Mesothelial cell of epicardium (in vitro differentiated cells): ENCODE measurements around the gene EML4. TPM values are rescaled to one million over a fixed set of nuclear protein-coding genes. Genes with fewer than 3 reads are reported as not detected.

Experiments used
- DNase-seq, 2 experiments: peaks; one replicate each; pipeline ENCODE4 v3.0.0; 2021; ENCODE audit warnings: low spot score in 2 of 2; ENCODE audit not compliant: unreplicated experiment in 2 of 2
- H3K27ac Mint-ChIP-seq: 2 replicates; pipeline ENCODE4 v1.8.0; 2021; ENCODE audit warnings: mixed read lengths
- H3K27me3 Mint-ChIP-seq: 2 replicates; pipeline ENCODE4 v1.8.0; 2021; ENCODE audit warnings: low read depth, mixed read lengths
- H3K36me3 Mint-ChIP-seq: 2 replicates; pipeline ENCODE4 v1.8.0; 2021; ENCODE audit warnings: mixed read lengths
- H3K4me1 Mint-ChIP-seq: 2 replicates; pipeline ENCODE4 v1.8.0; 2021; ENCODE audit warnings: mixed read lengths
- H3K4me3 Mint-ChIP-seq: 2 replicates; pipeline ENCODE4 v1.8.0; 2021; ENCODE audit warnings: mild to moderate bottlenecking, moderate library complexity, mixed read lengths
- H3K9me3 Mint-ChIP-seq: 2 replicates; pipeline ENCODE4 v1.8.0; 2021; ENCODE audit warnings: mixed read lengths
- total RNA-seq: library from RNA; stranded (reverse); gene quantifications from 3 replicates; pipeline ENCODE4 v1.2.1, GENCODE V29; 2021
- TF ChIP-seq, protein P1 (sequence below): fragments of 200-600 bp; sonication (generic); IDR thresholded peaks from one replicate; pipeline ENCODE4 v1.5.0; 2021; ENCODE audit warnings: antibody characterized with exemption; ENCODE audit not compliant: unreplicated experiment

EML4 gene
- total RNA-seq, 1 donor from 2014 or later = 95.6 TPM

DNA sequence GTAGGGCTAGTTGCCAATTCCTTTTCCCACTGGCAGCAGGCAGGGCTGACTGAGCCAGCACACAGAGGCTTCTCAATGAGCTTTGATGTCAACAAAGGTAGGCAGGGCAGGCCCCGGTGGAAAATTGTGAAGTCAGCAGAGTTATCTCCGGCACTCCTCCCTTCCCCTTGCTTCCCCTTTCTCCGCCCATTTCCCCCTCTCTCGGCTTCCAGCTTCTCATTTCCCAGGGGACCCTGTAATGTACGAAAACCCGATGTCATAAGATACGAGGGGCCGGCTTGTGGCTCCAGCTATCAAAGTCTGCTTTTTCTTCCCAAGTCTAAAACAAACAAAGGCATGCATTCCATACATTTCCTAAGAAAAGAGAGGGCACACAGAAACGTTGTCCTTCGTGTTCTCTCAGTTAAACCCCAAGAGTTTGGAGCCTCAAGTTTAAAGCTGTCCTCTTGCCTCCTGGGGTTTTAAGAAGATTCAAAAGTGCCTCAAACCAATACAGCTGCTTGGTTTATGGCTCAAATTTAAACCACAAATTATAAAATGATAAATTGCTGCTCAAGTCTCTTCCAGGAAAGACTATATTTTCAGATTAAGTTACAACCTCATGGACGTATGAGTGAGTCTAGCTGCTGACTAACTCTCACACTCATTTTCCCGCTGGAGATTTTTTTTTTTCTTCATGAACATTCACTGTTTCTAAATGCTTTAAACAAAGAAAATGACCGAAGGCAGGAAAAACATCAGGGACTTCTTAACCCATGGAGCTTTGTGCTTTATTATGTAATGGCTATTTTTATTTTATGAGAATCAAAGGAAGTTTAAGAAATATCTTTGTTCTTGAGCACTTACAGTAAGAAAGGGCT is 27.2 kb upstream of the EML4 start:
- H3K9me3 Mint-ChIP-seq = peaks cover 6% of the 10 kb centered on the region
- H3K27ac Mint-ChIP-seq = peak overlapping the region; percentile 99
- H3K27me3 Mint-ChIP-seq = peaks cover 1% of the 10 kb centered on the region
- peak overlapping the region; percentile 49 for H3K4me3 Mint-ChIP-seq
- DNase-seq = peak in 1 of 2 experiments; percentile 56
- TF ChIP-seq, protein P1, sequence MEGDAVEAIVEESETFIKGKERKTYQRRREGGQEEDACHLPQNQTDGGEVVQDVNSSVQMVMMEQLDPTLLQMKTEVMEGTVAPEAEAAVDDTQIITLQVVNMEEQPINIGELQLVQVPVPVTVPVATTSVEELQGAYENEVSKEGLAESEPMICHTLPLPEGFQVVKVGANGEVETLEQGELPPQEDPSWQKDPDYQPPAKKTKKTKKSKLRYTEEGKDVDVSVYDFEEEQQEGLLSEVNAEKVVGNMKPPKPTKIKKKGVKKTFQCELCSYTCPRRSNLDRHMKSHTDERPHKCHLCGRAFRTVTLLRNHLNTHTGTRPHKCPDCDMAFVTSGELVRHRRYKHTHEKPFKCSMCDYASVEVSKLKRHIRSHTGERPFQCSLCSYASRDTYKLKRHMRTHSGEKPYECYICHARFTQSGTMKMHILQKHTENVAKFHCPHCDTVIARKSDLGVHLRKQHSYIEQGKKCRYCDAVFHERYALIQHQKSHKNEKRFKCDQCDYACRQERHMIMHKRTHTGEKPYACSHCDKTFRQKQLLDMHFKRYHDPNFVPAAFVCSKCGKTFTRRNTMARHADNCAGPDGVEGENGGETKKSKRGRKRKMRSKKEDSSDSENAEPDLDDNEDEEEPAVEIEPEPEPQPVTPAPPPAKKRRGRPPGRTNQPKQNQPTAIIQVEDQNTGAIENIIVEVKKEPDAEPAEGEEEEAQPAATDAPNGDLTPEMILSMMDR = no peak
- no peaks in the 10 kb centered on the region for H3K36me3 Mint-ChIP-seq
- peaks cover 55% of the 10 kb centered on the region for H3K4me1 Mint-ChIP-seq

DNA sequence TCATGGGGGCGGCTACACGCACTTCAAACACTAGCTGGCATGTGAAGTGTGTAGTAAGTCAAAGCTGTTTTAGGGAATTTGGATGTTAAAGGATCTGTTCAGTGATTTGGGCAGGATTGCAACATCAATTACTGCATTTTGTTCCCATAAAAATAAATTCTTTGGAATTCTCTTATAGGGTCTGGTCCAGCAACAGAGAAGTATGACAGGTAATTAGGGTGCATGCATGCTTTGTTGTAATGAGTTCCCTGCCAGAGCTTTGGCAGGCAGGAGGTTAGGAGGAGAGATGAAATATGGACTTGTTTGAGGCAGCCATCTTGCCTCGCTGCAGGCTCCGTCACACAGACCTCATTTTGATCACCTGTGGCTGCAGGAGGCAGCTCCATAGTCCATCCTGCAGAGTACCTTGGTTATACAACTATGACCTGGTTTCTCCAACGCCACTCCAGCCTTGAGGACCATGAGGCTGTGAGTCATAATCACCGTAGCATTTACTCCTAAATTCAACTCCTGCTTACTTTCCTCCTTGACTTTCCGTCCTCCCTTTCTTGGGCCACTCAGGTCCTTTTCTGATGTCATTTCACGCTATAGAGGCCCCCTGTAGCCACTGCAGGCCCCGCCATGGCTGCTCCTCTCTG is 26.5 kb upstream of the EML4 start:
- Mint-ChIP-seq H3K27me3 (no peaks in the 10 kb centered on the region), H3K4me3 (peak overlapping the region; percentile 28), H3K4me1 (peaks cover 53% of the 10 kb centered on the region), H3K9me3 (peaks cover 6% of the 10 kb centered on the region), H3K27ac (peak overlapping the region; percentile 99), H3K36me3 (no peaks in the 10 kb centered on the region)
- no peak for DNase-seq
- TF ChIP-seq, protein P1 = no peak

DNA sequence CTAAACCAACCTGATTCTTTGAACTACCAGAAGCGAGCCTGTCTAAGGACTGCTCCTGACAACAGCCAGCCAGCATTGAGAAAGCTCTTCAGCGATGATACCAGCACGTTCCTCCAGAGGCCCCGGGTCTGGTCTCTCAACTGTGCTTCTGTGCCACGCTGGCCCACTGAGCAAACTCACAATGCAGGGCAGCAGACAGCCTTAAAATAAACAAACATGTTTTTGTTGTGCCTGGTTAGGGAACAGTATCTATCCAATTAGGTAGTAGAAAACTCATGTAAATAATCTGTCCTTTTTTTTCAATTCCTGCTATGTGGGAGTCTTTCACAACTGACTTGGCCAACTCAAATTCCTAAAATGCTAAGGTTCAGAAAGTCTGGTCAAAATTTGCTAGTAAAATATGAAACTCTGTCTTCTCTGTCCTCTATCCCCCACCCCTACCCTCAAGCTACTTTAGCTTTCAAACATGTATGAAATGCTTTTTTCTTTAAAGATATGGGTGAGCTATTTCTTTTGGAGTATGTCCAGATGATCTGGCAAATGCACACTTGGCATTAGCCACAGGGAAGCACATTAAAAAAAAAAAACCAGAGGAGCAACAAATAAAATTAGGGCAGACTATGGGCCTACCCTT is 21.4 kb upstream of the EML4 start:
- Mint-ChIP-seq H3K27ac (peak overlapping the region; percentile 94), H3K36me3 (peaks cover 3% of the 10 kb centered on the region), H3K4me1 (peaks cover 22% of the 10 kb centered on the region), H3K27me3 (no peaks in the 10 kb centered on the region), H3K4me3 (no peak overlapping the region), H3K9me3 (peaks cover 12% of the 10 kb centered on the region)
- TF ChIP-seq, protein P1 = no peak
- no peak for DNase-seq

DNA sequence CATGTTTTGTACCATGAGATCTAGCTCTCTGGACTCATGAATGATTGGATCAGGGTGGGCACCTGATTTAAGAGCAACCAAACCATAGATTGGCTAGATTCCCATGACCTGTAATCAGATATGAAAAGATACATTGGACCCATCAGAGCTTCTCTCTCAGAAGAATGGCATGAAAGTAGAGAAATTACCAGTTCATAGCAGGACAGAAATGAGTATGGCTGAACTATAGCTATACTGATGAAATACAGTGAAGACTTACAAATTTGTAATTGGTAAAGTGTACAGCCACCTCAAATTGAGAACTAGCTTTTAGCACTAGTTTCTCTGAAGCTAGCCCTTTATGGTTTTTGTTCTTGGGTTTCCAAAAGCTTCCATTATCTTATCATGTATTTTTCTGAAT is 19.0 kb upstream of the EML4 start:
- Mint-ChIP-seq H3K4me1 (peaks cover 15% of the 10 kb centered on the region), H3K4me3 (no peak overlapping the region), H3K27ac (no peak overlapping the region), H3K36me3 (peaks cover 3% of the 10 kb centered on the region), H3K27me3 (no peaks in the 10 kb centered on the region), H3K9me3 (peaks cover 12% of the 10 kb centered on the region)
- no peak for DNase-seq
- TF ChIP-seq, protein P1 = no peak

DNA sequence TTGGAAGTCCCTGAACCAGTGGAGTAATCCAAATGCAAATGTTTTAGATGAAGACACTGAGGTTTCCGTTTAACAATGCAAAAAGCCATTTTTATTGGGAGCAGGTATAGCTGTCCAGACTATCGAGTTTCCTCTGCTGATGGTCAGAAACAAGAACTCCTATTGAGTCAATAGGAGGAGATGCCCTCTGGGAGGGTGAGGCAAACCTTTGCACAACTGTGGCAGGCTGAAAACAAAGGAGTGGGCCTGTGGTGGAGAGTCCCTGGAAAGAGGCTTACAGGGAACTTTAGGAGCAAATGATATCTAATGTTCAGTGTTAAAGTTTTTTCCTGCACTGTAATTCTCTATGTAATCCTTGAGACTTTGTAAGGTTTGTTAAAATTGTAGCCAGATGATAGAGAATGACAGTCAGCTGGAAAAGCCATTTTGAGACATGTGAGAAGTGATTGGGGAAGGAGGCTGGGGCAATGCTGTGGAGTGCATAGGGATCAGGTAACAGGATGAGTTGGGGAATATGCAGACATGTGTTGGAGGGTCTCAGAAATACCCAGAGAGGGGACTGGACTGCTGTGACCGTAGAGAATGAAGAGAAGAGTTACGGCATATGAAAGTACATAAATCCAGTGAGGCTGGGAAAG is 15.1 kb upstream of the EML4 start:
- H3K27ac Mint-ChIP-seq = no peak overlapping the region
- DNase-seq = no peak
- H3K4me3 Mint-ChIP-seq = no peak overlapping the region
- H3K4me1 Mint-ChIP-seq = peaks cover 5% of the 10 kb centered on the region
- H3K9me3 Mint-ChIP-seq = peaks cover 5% of the 10 kb centered on the region
- no peaks in the 10 kb centered on the region for H3K27me3 Mint-ChIP-seq
- TF ChIP-seq, protein P1 = no peak
- H3K36me3 Mint-ChIP-seq = no peaks in the 10 kb centered on the region
